Measurements from ENCODE around the gene SPEG.
A peak's percentile ranks its signal among the peaks of the same experiment; 100 is the strongest.

SPEG gene

GRCh38 chr2:219448099-219448775 is 13.6 kb downstream of the SPEG start:
- Mint-ChIP-seq H3K36me3 (ENCODE audit: low read depth) (peaks cover 6% of the 10 kb centered on the region), H3K4me1 (peaks cover 49% of the 10 kb centered on the region), H3K27ac (no peak overlapping the region), H3K27me3 (ENCODE audit: low read depth, poor library complexity) (peaks cover 44% of the 10 kb centered on the region), H3K4me3 (no peak overlapping the region), H3K9me3 (no peaks in the 10 kb centered on the region)
- DNase-seq = peak; percentile 44
- no peak for TF ChIP-seq CTCF (IDR thresholded peaks at IDR 0.05)

- Mint-ChIP-seq H3K4me3 (no peak overlapping the region), H3K4me1 (peaks cover 54% of the 10 kb centered on the region), H3K9me3 (no peaks in the 10 kb centered on the region), H3K36me3 (ENCODE audit: low read depth) (peaks cover 6% of the 10 kb centered on the region), H3K27ac (no peak overlapping the region), H3K27me3 (ENCODE audit: low read depth, poor library complexity) (peaks cover 44% of the 10 kb centered on the region)
- peak; percentile 67 for DNase-seq
- no peak for TF ChIP-seq CTCF (IDR thresholded peaks at IDR 0.05)
These were observed 14.2 kb downstream of the SPEG start for GRCh38 chr2:219448776-219449341.

GRCh38 chr2:219449609-219450008 is 15.0 kb downstream of the SPEG start:
- no peaks in the 10 kb centered on the region for H3K9me3 Mint-ChIP-seq
- H3K36me3 Mint-ChIP-seq (ENCODE audit: low read depth) = peaks cover 6% of the 10 kb centered on the region
- H3K4me1 Mint-ChIP-seq = peaks cover 62% of the 10 kb centered on the region
- no peak overlapping the region for H3K27ac Mint-ChIP-seq
- no peak for TF ChIP-seq CTCF (IDR thresholded peaks at IDR 0.05)
- H3K27me3 Mint-ChIP-seq (ENCODE audit: low read depth, poor library complexity) = peaks cover 44% of the 10 kb centered on the region
- no peak for DNase-seq
- no peak overlapping the region for H3K4me3 Mint-ChIP-seq

GRCh38 chr2:219451661-219452360 is 17.2 kb downstream of the SPEG start:
- Mint-ChIP-seq H3K4me1 (peaks cover 44% of the 10 kb centered on the region), H3K36me3 (ENCODE audit: low read depth) (peaks cover 6% of the 10 kb centered on the region), H3K9me3 (no peaks in the 10 kb centered on the region), H3K27ac (no peak overlapping the region), H3K27me3 (ENCODE audit: low read depth, poor library complexity) (peaks cover 41% of the 10 kb centered on the region), H3K4me3 (no peak overlapping the region)
- no peak for DNase-seq
- no peak for TF ChIP-seq CTCF (IDR thresholded peaks at IDR 0.05)

- no peak for DNase-seq
- TF ChIP-seq CTCF (IDR thresholded peaks at IDR 0.05) = no peak
- Mint-ChIP-seq H3K27ac (peak overlapping the region; percentile 39), H3K4me1 (peaks cover 46% of the 10 kb centered on the region), H3K27me3 (ENCODE audit: low read depth, poor library complexity) (peaks cover 37% of the 10 kb centered on the region), H3K36me3 (ENCODE audit: low read depth) (peaks cover 6% of the 10 kb centered on the region), H3K9me3 (no peaks in the 10 kb centered on the region), H3K4me3 (peak overlapping the region; percentile 6)
These were observed 18.0 kb downstream of the SPEG start for GRCh38 chr2:219452361-219453317.
